Liver (tissue), 9 donors: ENCODE measurements around the gene IRF3. TPM values are rescaled to one million over a fixed set of nuclear protein-coding genes. Genes with fewer than 3 reads are reported as not detected.

Experiments
- DNase-seq: peaks from one replicate; pipeline ENCODE4 v3.0.0-alpha.2; 2017; ENCODE audit warnings: low spot score
- H3K27ac ChIP-seq, 2 donors: one replicate each; pipeline ENCODE4 v1.7.0; 2013; ENCODE audit warnings: inconsistent platforms in 2 of 2, low read length in 2 of 2, control low read depth in 1 of 2, low read depth in 1 of 2, mild to moderate bottlenecking in 1 of 2
- H3K27me3 ChIP-seq, 4 donors: one replicate each; pipeline versions ENCODE4 v1.6.1 to v1.7.0; 2013; ENCODE audit warnings: low read length in 3 of 4, inconsistent platforms in 1 of 4, mild to moderate bottlenecking in 1 of 4, moderate library complexity in 1 of 4; ENCODE audit not compliant: control insufficient read depth in 4 of 4, insufficient read depth in 4 of 4
- H3K36me3 ChIP-seq, 4 donors: one replicate each; pipeline versions ENCODE4 v1.6.1 to v1.7.0; 2013; ENCODE audit warnings: low read length in 3 of 4, mild to moderate bottlenecking in 3 of 4, low read depth in 1 of 4, moderate library complexity in 1 of 4; ENCODE audit not compliant: control insufficient read depth in 4 of 4, insufficient read depth in 3 of 4
- H3K4me1 ChIP-seq, 4 donors: one replicate each; pipeline versions ENCODE4 v1.6.1 to v1.7.0; 2013; ENCODE audit warnings: low read length in 3 of 4, mild to moderate bottlenecking in 3 of 4, moderate library complexity in 1 of 4; ENCODE audit not compliant: control insufficient read depth in 4 of 4, insufficient read depth in 4 of 4
- H3K4me3 ChIP-seq, 3 donors: one replicate each; pipeline versions ENCODE4 v1.6.1 to v1.7.0; 2013; ENCODE audit warnings: low read length in 3 of 3, control low read depth in 1 of 3, low read depth in 1 of 3, mild to moderate bottlenecking in 1 of 3
- H3K9ac ChIP-seq, 2 donors: one replicate each; pipeline ENCODE4 v1.7.0; 2013; ENCODE audit warnings: low read length in 2 of 2, mild to moderate bottlenecking in 2 of 2, moderate library complexity in 2 of 2, control low read depth in 1 of 2, low read depth in 1 of 2
- H3K9me3 ChIP-seq, 4 donors: one replicate each; pipeline versions ENCODE4 v1.6.1 to v1.7.0; 2013; ENCODE audit warnings: low read length in 3 of 4; ENCODE audit not compliant: control insufficient read depth in 4 of 4
- EGR1 ChIP-seq, 2 donors: IDR thresholded peaks; 2 replicates each; pipeline ENCODE4 v1.6.1; 2016 to 2018; ENCODE audit warnings: antibody characterized with exemption in 2 of 2, low read depth in 2 of 2
- FOXA1 ChIP-seq: IDR thresholded peaks from 2 replicates; pipeline ENCODE4 v1.6.1; 2016; ENCODE audit warnings: antibody characterized with exemption
- FOXA2 ChIP-seq: IDR thresholded peaks from 2 replicates; pipeline ENCODE4 v1.6.1; 2016; ENCODE audit warnings: antibody characterized with exemption
- GABPA ChIP-seq, 2 donors: IDR thresholded peaks in 1 of 2; conservative IDR thresholded peaks in 1 of 2; 2 replicates each; pipeline ENCODE4 v1.6.1; 2016; ENCODE audit warnings: antibody characterized with exemption in 2 of 2, mild to moderate bottlenecking in 1 of 2, moderate library complexity in 1 of 2
- HNF4A ChIP-seq, 2 donors: conservative IDR thresholded peaks; 2 replicates each; pipeline ENCODE4 v1.6.1; 2016; ENCODE audit warnings: antibody characterized with exemption in 2 of 2, mild to moderate bottlenecking in 2 of 2
- HNF4G ChIP-seq: IDR thresholded peaks from 2 replicates; pipeline ENCODE4 v1.6.1; 2016; ENCODE audit warnings: antibody characterized with exemption
- JUND ChIP-seq, 2 donors: IDR thresholded peaks; 2 replicates each; pipeline ENCODE4 v1.6.1; 2016; ENCODE audit warnings: antibody characterized with exemption in 2 of 2
- NR2F2 ChIP-seq: IDR thresholded peaks from 2 replicates; pipeline ENCODE4 v1.6.1; 2016; ENCODE audit warnings: antibody characterized with exemption
- RAD21 ChIP-seq, 2 donors: IDR thresholded peaks; 2 replicates each; pipeline ENCODE4 v1.6.1; 2016; ENCODE audit warnings: antibody characterized with exemption in 2 of 2, mild to moderate bottlenecking in 2 of 2
- RXRA ChIP-seq, 2 donors: IDR thresholded peaks; 2 replicates each; pipeline ENCODE4 v1.6.1; 2017 to 2018; ENCODE audit warnings: antibody characterized with exemption in 2 of 2, mild to moderate bottlenecking in 1 of 2
- SP1 ChIP-seq: IDR thresholded peaks from 2 replicates; pipeline ENCODE4 v1.6.1; 2018; ENCODE audit warnings: antibody characterized with exemption, mild to moderate bottlenecking
- TAF1 ChIP-seq: conservative IDR thresholded peaks from 2 replicates; pipeline ENCODE4 v1.6.1; 2016; ENCODE audit warnings: antibody characterized with exemption, mild to moderate bottlenecking
- YY1 ChIP-seq: IDR thresholded peaks from 2 replicates; pipeline ENCODE4 v1.6.1; 2016; ENCODE audit warnings: antibody characterized with exemption, mild to moderate bottlenecking
- WGBS: extraction: QIAGEN DNeasy Blood & Tissue Kit; methylation state at CpG from one replicate; pipeline ENCODE4 v1.1.7; 2013; 5-methylcytosine and 5-hydroxymethylcytosine counted together
- polyA plus RNA-seq, 2 donors: library from polyadenylated mRNA; stranded (reverse) in 1 of 2; unstranded in 1 of 2; fragments of 200-250 nt in 1 of 2; fragments of >200 nt in 1 of 2; fragmentation: Nextera tagmentation in 1 of 2; extraction: Ambion mirVana in 1 of 2; gene quantifications; one replicate each; pipeline versions ENCODE4 v1.2.1 to v1.2.3, GENCODE V29; 2013 to 2015
- total RNA-seq, 2 donors: library from RNA; depleted of rRNA; stranded (reverse); fragments of >200 nt; gene quantifications; one replicate each; pipeline ENCODE4 v1.2.3, GENCODE V29; 2014
- TF ChIP-seq, protein P1 (sequence below): IDR thresholded peaks from 2 replicates; pipeline ENCODE4 v1.6.1; 2016; ENCODE audit warnings: antibody characterized with exemption
- TF ChIP-seq, protein P2 (sequence below): IDR thresholded peaks from 2 replicates; pipeline ENCODE4 v1.6.1; 2016; ENCODE audit warnings: antibody characterized with exemption, mild to moderate bottlenecking
- TF ChIP-seq, protein P3 (sequence below): fragments of 150-350 bp; IDR thresholded peaks from 2 replicates; pipeline ENCODE4 v1.5.1; 2017; ENCODE audit warnings: improper control_type of control experiment, low read depth, low read length; ENCODE audit not compliant: missing input control
- TF ChIP-seq, protein P4 (sequence below): IDR thresholded peaks from 2 replicates; pipeline ENCODE4 v1.6.1; 2016; ENCODE audit warnings: antibody characterized with exemption
- TF ChIP-seq, protein P5 (sequence below): IDR thresholded peaks from 2 replicates; pipeline ENCODE4 v1.6.1; 2016; ENCODE audit warnings: antibody characterized with exemption
- donor health status: healthy.
- donor health status: healthy.
- donor health status: healthy.
- donor health status: healthy.
- donor health status: healthy.

IRF3 gene
- total and polyA plus RNA-seq, 4 donors, result 18.2 to 33.6 (median 28.1) TPM

DNA sequence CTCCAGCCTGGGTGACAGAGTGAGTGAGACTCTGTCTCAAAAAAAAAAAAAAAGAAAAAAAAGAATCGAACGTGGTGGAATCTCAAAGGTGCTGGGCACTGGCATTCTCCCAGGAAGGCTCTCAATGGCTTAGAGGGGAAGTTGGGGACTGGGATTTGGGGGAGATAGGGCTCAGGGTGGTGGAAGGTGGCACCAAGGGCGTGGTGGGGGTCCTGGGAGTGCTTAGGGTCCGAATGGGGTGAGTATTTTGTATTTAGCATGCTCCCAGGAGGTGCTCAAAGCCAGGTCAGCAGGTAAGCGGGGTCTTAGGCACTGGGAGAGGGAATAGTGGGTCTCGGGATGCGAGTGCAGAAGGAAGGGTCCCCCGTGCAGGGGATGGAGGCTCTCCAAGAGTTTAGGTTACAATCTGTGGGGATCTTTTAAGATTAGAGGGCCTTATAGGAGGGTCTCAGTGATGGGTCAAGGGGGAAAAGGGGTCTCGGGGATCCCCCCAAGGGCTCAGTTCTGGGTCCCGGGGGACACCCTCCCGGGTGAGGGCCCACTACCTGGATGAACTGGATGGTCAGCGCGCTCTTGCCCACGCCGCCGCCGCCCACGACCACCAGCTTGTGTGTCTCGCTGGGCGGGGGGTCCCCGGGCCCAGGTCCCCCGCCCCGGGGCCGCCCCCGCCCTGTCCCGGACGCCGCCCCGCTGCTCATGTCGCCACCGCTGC, 26.1 kb downstream of the IRF3 start:
- Histone ChIP-seq H3K27ac (peak overlapping the region; percentile 77 to 93), H3K9ac (peak overlapping the region; percentile 36 to 65), H3K27me3 (no peaks in the 10 kb centered on the region), H3K36me3 (no peaks in the 10 kb centered on the region), H3K4me1 (peaks cover 4 to 30% (median 17%) of the 10 kb centered on the region in 4 donors), H3K4me3 (peak overlapping the region in 2 of 3 donors; percentile 36 to 52), H3K9me3 (no peaks in the 10 kb centered on the region)
- 11% methylated on average over 31 of the region's 31 CpGs for WGBS
- DNase-seq, result no peak
- TF ChIP-seq EGR1 (IDR thresholded peaks at IDR 0.05; ENCODE audit: low read depth in 2 of 2), result no peak
- TF ChIP-seq HNF4A (conservative IDR thresholded peaks at IDR 0.05), result no peak
- TF ChIP-seq SP1, result no peak
- TF ChIP-seq, protein P1, sequence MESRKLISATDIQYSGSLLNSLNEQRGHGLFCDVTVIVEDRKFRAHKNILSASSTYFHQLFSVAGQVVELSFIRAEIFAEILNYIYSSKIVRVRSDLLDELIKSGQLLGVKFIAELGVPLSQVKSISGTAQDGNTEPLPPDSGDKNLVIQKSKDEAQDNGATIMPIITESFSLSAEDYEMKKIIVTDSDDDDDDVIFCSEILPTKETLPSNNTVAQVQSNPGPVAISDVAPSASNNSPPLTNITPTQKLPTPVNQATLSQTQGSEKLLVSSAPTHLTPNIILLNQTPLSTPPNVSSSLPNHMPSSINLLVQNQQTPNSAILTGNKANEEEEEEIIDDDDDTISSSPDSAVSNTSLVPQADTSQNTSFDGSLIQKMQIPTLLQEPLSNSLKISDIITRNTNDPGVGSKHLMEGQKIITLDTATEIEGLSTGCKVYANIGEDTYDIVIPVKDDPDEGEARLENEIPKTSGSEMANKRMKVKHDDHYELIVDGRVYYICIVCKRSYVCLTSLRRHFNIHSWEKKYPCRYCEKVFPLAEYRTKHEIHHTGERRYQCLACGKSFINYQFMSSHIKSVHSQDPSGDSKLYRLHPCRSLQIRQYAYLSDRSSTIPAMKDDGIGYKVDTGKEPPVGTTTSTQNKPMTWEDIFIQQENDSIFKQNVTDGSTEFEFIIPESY, result no peak
- no peak for TF ChIP-seq YY1
- no peak for TF ChIP-seq RAD21 (IDR thresholded peaks at IDR 0.05)
- TF ChIP-seq NR2F2, result no peak
- TF ChIP-seq, protein P2, sequence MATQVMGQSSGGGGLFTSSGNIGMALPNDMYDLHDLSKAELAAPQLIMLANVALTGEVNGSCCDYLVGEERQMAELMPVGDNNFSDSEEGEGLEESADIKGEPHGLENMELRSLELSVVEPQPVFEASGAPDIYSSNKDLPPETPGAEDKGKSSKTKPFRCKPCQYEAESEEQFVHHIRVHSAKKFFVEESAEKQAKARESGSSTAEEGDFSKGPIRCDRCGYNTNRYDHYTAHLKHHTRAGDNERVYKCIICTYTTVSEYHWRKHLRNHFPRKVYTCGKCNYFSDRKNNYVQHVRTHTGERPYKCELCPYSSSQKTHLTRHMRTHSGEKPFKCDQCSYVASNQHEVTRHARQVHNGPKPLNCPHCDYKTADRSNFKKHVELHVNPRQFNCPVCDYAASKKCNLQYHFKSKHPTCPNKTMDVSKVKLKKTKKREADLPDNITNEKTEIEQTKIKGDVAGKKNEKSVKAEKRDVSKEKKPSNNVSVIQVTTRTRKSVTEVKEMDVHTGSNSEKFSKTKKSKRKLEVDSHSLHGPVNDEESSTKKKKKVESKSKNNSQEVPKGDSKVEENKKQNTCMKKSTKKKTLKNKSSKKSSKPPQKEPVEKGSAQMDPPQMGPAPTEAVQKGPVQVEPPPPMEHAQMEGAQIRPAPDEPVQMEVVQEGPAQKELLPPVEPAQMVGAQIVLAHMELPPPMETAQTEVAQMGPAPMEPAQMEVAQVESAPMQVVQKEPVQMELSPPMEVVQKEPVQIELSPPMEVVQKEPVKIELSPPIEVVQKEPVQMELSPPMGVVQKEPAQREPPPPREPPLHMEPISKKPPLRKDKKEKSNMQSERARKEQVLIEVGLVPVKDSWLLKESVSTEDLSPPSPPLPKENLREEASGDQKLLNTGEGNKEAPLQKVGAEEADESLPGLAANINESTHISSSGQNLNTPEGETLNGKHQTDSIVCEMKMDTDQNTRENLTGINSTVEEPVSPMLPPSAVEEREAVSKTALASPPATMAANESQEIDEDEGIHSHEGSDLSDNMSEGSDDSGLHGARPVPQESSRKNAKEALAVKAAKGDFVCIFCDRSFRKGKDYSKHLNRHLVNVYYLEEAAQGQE, result no peak
- TF ChIP-seq GABPA (IDR thresholded peaks at IDR 0.05 in 1 of 2, conservative IDR thresholded peaks at IDR 0.05 in 1 of 2), result no peak
- TF ChIP-seq RXRA (IDR thresholded peaks at IDR 0.05), result no peak

DNA sequence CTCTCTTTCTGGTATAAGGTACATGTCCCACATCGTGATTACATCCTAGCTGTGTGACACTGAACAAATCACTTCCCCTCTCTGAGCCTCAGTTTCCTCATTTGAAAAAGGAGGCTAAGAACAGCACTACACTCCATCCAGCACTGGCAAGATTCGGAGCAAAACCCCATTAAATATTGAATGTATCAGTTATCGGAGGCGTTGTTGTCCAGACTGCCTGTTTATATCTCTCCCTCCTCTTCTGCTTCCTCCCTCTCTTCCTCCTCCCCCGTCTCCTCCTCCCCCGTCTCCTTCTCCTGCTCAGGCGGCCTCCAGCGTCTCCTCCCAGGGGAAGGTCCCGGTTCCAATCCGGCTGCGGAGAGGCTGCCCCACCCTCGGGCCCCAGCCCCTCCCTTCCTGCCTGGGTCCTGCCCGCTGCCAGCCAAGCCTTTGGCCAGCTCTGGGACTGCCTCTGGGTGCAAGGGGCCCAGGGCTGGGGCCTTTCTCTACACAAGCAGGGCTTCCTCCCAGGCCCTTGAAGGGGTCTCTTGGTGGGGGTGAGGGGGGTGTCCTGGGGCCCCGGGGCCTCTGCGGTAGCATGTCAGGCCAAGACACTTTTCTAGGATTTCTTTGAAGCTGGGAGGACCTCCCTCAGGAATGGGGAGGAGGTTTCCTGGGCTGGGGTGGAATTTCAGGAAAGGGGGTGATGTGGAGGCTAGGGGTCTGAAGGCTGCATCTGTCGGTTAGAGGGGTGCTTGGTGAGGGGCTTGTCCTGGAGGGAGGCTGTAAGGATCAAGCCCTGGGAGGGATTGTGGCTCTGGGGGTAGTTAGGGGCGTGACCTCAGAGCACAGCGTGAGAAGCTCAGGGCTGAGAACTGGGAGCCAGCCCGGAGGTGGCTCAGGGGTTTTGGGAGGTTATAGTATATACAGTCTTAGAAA, 27.6 kb downstream of the IRF3 start:
- DNase-seq, result no peak
- Histone ChIP-seq H3K4me3 (no peak overlapping the region), H3K36me3 (no peaks in the 10 kb centered on the region), H3K27me3 (no peaks in the 10 kb centered on the region), H3K9ac (no peak overlapping the region), H3K9me3 (no peaks in the 10 kb centered on the region), H3K27ac (peak overlapping the region; percentile 29 to 31), H3K4me1 (peaks cover 4 to 18% (median 11%) of the 10 kb centered on the region in 4 donors)
- TF ChIP-seq, protein P3, sequence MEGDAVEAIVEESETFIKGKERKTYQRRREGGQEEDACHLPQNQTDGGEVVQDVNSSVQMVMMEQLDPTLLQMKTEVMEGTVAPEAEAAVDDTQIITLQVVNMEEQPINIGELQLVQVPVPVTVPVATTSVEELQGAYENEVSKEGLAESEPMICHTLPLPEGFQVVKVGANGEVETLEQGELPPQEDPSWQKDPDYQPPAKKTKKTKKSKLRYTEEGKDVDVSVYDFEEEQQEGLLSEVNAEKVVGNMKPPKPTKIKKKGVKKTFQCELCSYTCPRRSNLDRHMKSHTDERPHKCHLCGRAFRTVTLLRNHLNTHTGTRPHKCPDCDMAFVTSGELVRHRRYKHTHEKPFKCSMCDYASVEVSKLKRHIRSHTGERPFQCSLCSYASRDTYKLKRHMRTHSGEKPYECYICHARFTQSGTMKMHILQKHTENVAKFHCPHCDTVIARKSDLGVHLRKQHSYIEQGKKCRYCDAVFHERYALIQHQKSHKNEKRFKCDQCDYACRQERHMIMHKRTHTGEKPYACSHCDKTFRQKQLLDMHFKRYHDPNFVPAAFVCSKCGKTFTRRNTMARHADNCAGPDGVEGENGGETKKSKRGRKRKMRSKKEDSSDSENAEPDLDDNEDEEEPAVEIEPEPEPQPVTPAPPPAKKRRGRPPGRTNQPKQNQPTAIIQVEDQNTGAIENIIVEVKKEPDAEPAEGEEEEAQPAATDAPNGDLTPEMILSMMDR, result no peak
- no peak for TF ChIP-seq FOXA2
- TF ChIP-seq RAD21 (IDR thresholded peaks at IDR 0.05), result no peak
- TF ChIP-seq, protein P2, result no peak
- TF ChIP-seq JUND (IDR thresholded peaks at IDR 0.05), result no peak
- TF ChIP-seq YY1, result no peak
- no peak for TF ChIP-seq HNF4G
- TF ChIP-seq, protein P4, sequence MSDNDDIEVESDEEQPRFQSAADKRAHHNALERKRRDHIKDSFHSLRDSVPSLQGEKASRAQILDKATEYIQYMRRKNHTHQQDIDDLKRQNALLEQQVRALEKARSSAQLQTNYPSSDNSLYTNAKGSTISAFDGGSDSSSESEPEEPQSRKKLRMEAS, result no peak
- TF ChIP-seq, protein P5, sequence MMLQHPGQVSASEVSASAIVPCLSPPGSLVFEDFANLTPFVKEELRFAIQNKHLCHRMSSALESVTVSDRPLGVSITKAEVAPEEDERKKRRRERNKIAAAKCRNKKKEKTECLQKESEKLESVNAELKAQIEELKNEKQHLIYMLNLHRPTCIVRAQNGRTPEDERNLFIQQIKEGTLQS, result no peak
- TF ChIP-seq TAF1, result no peak
- no peak for TF ChIP-seq FOXA1
- no peak for TF ChIP-seq RXRA (IDR thresholded peaks at IDR 0.05)
- TF ChIP-seq GABPA (IDR thresholded peaks at IDR 0.05 in 1 of 2, conservative IDR thresholded peaks at IDR 0.05 in 1 of 2), result no peak
- no peak for TF ChIP-seq HNF4A (conservative IDR thresholded peaks at IDR 0.05)
- no peak for TF ChIP-seq EGR1 (IDR thresholded peaks at IDR 0.05; ENCODE audit: low read depth in 2 of 2)
- TF ChIP-seq NR2F2, result no peak
- 33% methylated on average over 19 of the region's 19 CpGs for WGBS
